ENCODE data around the gene CRB2.

The CRB2 gene

DNA sequence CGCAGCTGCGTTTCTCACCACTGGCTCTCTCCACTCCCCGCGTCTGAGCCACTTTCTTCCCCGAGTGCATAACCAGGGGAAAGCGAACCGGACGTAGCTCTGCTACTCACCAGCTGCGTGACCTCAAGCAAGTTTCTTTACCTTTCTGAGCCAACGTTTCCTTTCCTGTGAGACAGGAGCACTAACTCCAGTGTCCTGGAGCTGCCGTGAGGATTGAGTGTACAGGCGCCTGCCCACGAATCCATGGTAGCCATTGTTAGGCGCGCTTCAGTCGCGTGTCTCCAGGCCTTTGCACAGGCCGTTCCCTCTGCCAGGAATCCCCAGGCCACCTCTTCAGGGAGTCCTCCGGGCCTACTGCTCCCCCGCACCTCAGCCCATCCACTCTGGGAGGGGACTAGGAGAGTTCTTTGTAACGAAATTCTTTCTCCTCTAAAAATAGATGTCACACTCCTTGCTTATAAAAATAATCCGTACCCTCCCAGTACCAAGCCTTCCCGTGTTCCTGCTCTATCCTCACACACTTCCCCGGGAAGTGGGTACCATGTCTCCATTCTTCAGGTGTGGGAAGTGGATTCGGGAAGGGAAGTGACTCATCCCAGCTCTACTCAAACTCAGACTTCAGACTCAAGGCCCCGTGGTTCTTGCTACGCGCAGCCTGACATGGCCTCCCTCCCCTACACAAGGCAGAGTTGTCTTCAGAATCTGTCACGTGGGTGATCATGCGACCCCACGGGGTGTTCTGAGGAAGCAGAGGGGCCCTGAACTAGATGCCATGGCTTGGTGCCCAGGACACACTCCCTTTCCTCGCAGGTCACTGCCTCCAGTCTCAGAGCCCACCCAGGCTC, 16.1 kb upstream of the CRB2 start:
- TF ChIP-seq CTCF (IDR thresholded peaks at IDR 0.05): no peak

DNA sequence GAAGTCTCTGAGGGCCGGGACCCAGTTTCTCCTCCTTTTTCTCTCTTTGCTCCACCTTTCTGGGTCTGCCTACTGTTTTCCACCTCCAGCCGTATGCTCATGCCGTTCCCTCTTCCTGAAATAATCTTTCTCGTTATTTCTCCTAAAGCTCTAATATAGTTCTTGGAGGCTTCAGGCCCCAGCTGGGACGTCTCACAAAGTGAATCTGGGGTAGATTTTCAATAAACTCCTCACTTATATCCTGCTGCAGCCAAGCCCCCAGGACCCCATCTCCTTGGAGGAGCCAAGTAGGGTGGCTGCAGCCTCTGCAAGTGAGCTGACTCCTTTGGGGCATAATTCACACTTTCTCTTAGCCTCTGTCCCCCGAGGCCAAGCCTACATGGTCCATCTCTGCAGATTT, 14.2 kb upstream of the CRB2 start:
- no peak for TF ChIP-seq CTCF (IDR thresholded peaks at IDR 0.05)

DNA sequence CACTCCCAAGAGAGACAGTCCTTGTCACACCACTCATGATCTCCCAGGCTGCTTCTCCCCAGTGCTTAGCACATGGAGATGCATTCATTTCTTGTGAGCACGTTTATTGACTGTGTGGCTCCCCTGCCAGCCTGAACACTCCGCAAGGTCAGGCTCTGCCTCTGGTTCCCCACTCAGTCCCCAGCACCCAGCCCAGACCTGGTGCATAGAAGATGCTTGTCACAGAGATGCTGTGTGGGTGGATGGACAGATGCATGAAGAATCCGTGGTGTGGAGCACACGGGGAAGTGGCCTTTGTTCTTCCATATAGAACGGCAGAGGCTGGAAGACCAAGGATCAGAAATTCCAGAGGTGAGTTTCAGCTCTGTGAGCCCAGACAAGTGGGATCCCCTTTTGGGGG, 13.8 kb upstream of the CRB2 start:
- no peak for TF ChIP-seq CTCF (IDR thresholded peaks at IDR 0.05)

DNA sequence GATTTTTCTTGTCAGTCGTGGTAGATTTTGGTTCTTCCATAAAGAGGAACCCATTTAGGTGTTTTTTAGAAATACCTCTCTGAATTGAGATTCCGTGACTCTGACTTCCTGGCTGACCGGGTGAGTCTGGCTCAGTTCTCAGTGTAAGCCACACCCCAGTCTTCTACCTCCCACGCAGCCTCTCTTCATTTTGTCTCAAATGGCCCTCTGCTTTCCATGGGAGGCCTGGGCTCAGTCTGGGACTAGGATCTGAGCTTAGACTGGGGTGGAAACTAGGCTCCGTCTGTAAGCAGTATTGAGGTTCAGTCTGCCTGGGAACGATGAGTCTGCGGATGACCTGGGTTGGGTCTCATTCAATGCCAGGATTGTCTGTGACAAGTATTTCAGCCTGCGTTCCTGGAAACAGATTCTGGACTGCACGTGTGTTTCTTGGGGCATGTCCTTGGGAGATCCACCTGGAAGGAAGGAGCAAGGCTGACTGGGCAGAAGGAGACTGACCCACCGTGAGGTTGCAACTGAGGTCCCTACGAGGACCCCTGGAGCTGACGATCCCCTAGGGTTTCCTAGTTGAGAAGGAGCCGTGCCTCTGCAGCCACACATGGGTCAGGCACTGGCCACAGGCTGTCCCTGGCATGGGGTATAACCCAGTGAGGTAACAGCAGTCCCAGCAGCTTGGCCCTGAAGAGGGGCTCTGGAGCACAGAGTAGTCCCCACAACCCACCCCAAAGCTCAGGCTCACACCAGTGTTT, 12.4 kb upstream of the CRB2 start:
- no peak for TF ChIP-seq CTCF (IDR thresholded peaks at IDR 0.05)

DNA sequence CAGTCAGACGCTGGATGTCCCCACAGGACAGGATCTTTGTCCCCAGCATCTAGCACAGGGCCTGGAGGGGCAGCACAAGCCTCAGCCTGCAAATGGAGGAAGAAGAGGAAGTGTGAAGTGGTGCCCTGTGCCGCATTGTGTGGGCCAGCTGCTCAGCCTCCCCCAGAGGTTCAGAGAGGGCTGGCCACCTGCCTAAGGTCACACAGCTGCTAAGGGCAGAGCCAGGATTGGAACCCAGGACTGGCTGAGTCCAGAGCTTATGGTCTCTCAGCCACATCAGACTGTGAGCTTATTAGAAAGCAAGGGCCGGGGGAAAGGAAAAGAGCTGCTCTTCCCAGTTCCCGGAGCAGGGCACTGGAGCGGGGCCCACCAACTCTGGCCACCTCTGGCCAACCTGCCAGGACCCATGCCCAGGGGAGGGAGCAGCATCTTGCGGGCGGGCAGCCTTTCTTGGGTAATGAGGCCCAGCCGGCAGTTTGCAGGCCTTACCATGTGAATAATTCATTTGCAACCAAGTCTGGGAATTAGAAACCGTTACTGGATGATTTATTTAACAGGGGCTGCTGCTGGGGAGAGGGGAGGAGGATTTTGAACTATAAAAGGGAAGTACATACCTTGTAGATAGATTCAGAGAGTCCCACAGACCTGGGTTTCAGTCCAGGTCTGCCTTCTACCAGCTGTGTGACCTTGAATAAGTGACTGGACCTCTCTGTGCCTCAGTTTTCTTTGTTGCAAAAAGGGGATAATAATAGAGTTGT, 11.6 kb upstream of the CRB2 start:
- TF ChIP-seq CTCF (IDR thresholded peaks at IDR 0.05): no peak

GRCh38 chr9:123345567-123345955, 10.4 kb upstream of the CRB2 start:
- TF ChIP-seq CTCF (IDR thresholded peaks at IDR 0.05): no peak

- TF ChIP-seq CTCF (IDR thresholded peaks at IDR 0.05): no peak
These were observed 10.0 kb upstream of the CRB2 start for GRCh38 chr9:123346026-123346425.

All from LNCAP (cell line).